OCI-LY7 (cell line): ENCODE measurements around the gene HIVEP3. TPM values are rescaled to one million over a fixed set of nuclear protein-coding genes. Genes with fewer than 3 reads are reported as not detected.

Experiments used
- BruUV-seq: library from RNA; stranded (reverse); fragments of 400-500 nt; replicated peaks from 2 replicates; lab custom pipeline; 2021; lab: Mats Ljungman, UMichigan
- CTCF ChIA-PET: fragments of 300-600 bp; sonication (Branson Sonifier 250); formaldehyde crosslinking; loops from one replicate; lab custom pipeline; 2022; ENCODE audit warnings: antibody characterized with exemption; ENCODE audit not compliant: unreplicated experiment; lab: Charles Lee
- POLR2A ChIA-PET: fragments of 300-600 bp; sonication (Branson Sonifier 250); formaldehyde crosslinking; loops from one replicate; lab custom pipeline; 2022; ENCODE audit warnings: antibody characterized with exemption; lab: Charles Lee
- DNase-seq: peaks from one replicate; pipeline ENCODE4 v3.0.0-alpha.2; 2015; ENCODE audit warnings: low spot score
- H2AFZ ChIP-seq: fragments of 200-600 bp; sonication (generic), shearing (Covaris generic); 2 replicates; pipeline ENCODE4 v1.6.1; 2014; ENCODE audit warnings: mild to moderate bottlenecking, antibody characterized with exemption, low read length, moderate library complexity
- H3K27ac ChIP-seq: fragments of 200-600 bp; sonication (generic); 2 replicates; pipeline ENCODE4 v1.5.1; 2014; ENCODE audit warnings: mixed run types, low read depth, mild to moderate bottlenecking, moderate library complexity, low read length, inconsistent platforms; ENCODE audit not compliant: poor library complexity, severe bottlenecking
- H3K36me3 ChIP-seq: fragments of 200-600 bp; sonication (generic); 2 replicates; pipeline ENCODE4 v1.6.1; 2014; ENCODE audit warnings: mild to moderate bottlenecking, antibody characterized with exemption, low read length, moderate library complexity, mixed read lengths; ENCODE audit not compliant: insufficient read depth
- H3K4me1 ChIP-seq: fragments of 200-600 bp; sonication (generic); 2 replicates; pipeline ENCODE4 v1.5.1; 2014; ENCODE audit warnings: mild to moderate bottlenecking, low read length; ENCODE audit not compliant: insufficient read depth, poor library complexity, severe bottlenecking
- H3K4me2 ChIP-seq: fragments of 200-600 bp; sonication (generic); 2 replicates; pipeline ENCODE4 v1.6.1; 2014; ENCODE audit warnings: mild to moderate bottlenecking, low read length
- H3K4me3 ChIP-seq: fragments of 200-600 bp; sonication (generic); 2 replicates; pipeline ENCODE4 v1.5.1; 2014; ENCODE audit warnings: mild to moderate bottlenecking, low read depth, low read length; ENCODE audit not compliant: poor library complexity, severe bottlenecking
- H3K79me2 ChIP-seq: fragments of 200-600 bp; sonication (generic); 2 replicates; pipeline ENCODE4 v1.6.1; 2016; ENCODE audit warnings: low read depth, mild to moderate bottlenecking, low read length, moderate library complexity, mixed read lengths; ENCODE audit not compliant: insufficient read depth
- H3K9me2 ChIP-seq: fragments of 200-600 bp; sonication (generic); 2 replicates; pipeline ENCODE4 v1.6.1; 2016; ENCODE audit warnings: mild to moderate bottlenecking, low read length, mixed read lengths; ENCODE audit not compliant: insufficient read depth
- H3K9me3 ChIP-seq: fragments of 200-600 bp; sonication (generic); 2 replicates; pipeline ENCODE4 v1.6.1; 2014; ENCODE audit warnings: mild to moderate bottlenecking, mixed run types, low read length, mixed read lengths
- H4K20me1 ChIP-seq: fragments of 200-600 bp; sonication (generic); 2 replicates; pipeline ENCODE4 v1.6.1; 2014; ENCODE audit warnings: mild to moderate bottlenecking, antibody characterized with exemption, low read length, moderate library complexity, mixed read lengths; ENCODE audit not compliant: insufficient read depth
- CTCF ChIP-seq: fragments of 200-600 bp; sonication (generic); conservative IDR thresholded peaks from 2 replicates; pipeline ENCODE4 v1.5.1; 2014; ENCODE audit warnings: mild to moderate bottlenecking, antibody characterized with exemption, low read length, moderate library complexity, mixed read lengths
- EZH2phosphoT487 ChIP-seq: fragments of 200-600 bp; sonication (generic); IDR thresholded peaks from 2 replicates; pipeline ENCODE4 v1.6.1; 2018; ENCODE audit warnings: low read depth, borderline replicate concordance, mild to moderate bottlenecking, mixed run types, antibody characterized with exemption, low read length, moderate library complexity, mixed read lengths
- intact Hi-C: fragments of 100-400 bp; cut with micrococcal nuclease; formaldehyde crosslinking; loops from one replicate; pipeline ENCODE4 v1.10.0; 2022; ENCODE audit not compliant: unreplicated experiment
- total RNA-seq, 2 experiments: library from RNA; depleted of rRNA in 1 of 2; stranded (reverse); fragments of >200 nt in 1 of 2; shearing (Covaris generic) in 1 of 2; gene quantifications; 2 replicates each; pipeline ENCODE4 v1.2.3, GENCODE V29; 2014 to 2022

The HIVEP3 gene
- total RNA-seq, 2 experiments from 2014 or later, result 0.53 to 0.60 TPM

GRCh38 chr1:41955461-41956159 is 36.9 kb upstream of the HIVEP3 start:
- H3K4me2 ChIP-seq, result no peak overlapping the region
- no peaks in the 10 kb centered on the region for H3K9me3 ChIP-seq
- H3K27ac ChIP-seq, result no peak overlapping the region
- H3K79me2 ChIP-seq, result no peaks in the 10 kb centered on the region
- no peaks in the 10 kb centered on the region for H3K4me1 ChIP-seq
- H3K9me2 ChIP-seq, result no peaks in the 10 kb centered on the region
- no peaks in the 10 kb centered on the region for H3K36me3 ChIP-seq
- BruUV-seq, result no TSS peak
- DNase-seq, result no peak
- CTCF ChIA-PET, result no interaction called here
- TF ChIP-seq EZH2phosphoT487 (no peak), CTCF (no peak)
- intact Hi-C loops, result no loop called here
- H3K4me3 ChIP-seq, result no peak overlapping the region
- no peak overlapping the region for H2AFZ ChIP-seq
- no peaks in the 10 kb centered on the region for H4K20me1 ChIP-seq
- POLR2A ChIA-PET, result no interaction called here

GRCh38 chr1:41954533-41954944 is 35.8 kb upstream of the HIVEP3 start:
- BruUV-seq, result no TSS peak
- H3K4me2 ChIP-seq, result no peak overlapping the region
- intact Hi-C loops, result no loop called here

More at GRCh38 chr1:41954533-41954944, 35.8 kb upstream of the HIVEP3 start:
- Histone ChIP-seq H3K4me3 (no peak overlapping the region), H3K36me3 (no peaks in the 10 kb centered on the region), H3K79me2 (no peaks in the 10 kb centered on the region), H4K20me1 (no peaks in the 10 kb centered on the region), H3K9me2 (no peaks in the 10 kb centered on the region), H3K9me3 (no peaks in the 10 kb centered on the region), H3K4me1 (no peaks in the 10 kb centered on the region), H2AFZ (no peak overlapping the region), H3K27ac (no peak overlapping the region)
- TF ChIP-seq CTCF, result no peak
- TF ChIP-seq EZH2phosphoT487, result no peak
- ChIA-PET POLR2A (no interaction called here), CTCF (no interaction called here)
- DNase-seq, result no peak
